ENCODE results near the gene ROR2.

The ROR2 gene

GRCh38 chr9:91732187-91733005, 217.6 kb downstream of the ROR2 start:
- no peaks in the 10 kb centered on the region for H3K9me3 ChIP-seq (ENCODE audit: insufficient read depth, low read length, severe bottlenecking)
- H3K4me3 ChIP-seq (ENCODE audit: low read depth in 1 of 2, low read length in 2 of 2), result no peak overlapping the region
- no peak for TF ChIP-seq CTCF (IDR thresholded peaks at IDR 0.05; ENCODE audit: borderline replicate concordance, extremely low read depth, low read length, poor library complexity, severe bottlenecking)
- no peak for TF ChIP-seq EZH2 (IDR thresholded peaks at IDR 0.05; ENCODE audit: borderline replicate concordance, low read depth, low read length, severe bottlenecking)
- no peak for ATAC-seq (ENCODE audit: insufficient read depth, low read depth)
- H2AFZ ChIP-seq (ENCODE audit: low read depth, low read length), result no peak overlapping the region
- H3K4me2 ChIP-seq (ENCODE audit: insufficient read depth, low read length), result no peak overlapping the region
- no peaks in the 10 kb centered on the region for H3K27me3 ChIP-seq (ENCODE audit: insufficient read depth, low read length, poor library complexity)
- no peaks in the 10 kb centered on the region for H3K4me1 ChIP-seq (ENCODE audit: insufficient read depth, low read length)
- no peaks in the 10 kb centered on the region for H3K36me3 ChIP-seq (ENCODE audit: insufficient read depth, low read length)
- no peak overlapping the region for H3K27ac ChIP-seq (ENCODE audit: low read length)
- H3K79me2 ChIP-seq (ENCODE audit: insufficient read depth, low read length), result no peaks in the 10 kb centered on the region
- no peak overlapping the region for H3K9ac ChIP-seq (ENCODE audit: low read depth, low read length)
- no peaks in the 10 kb centered on the region for H4K20me1 ChIP-seq (ENCODE audit: insufficient read depth, low read length)
- DNase-seq, result no peak

- no peak overlapping the region for H3K27ac ChIP-seq (ENCODE audit: low read length)
- no peaks in the 10 kb centered on the region for H3K27me3 ChIP-seq (ENCODE audit: insufficient read depth, low read length, poor library complexity)
- no peak overlapping the region for H3K4me3 ChIP-seq (ENCODE audit: low read depth in 1 of 2, low read length in 2 of 2)
- DNase-seq (no peak), ATAC-seq (ENCODE audit: insufficient read depth, low read depth) (no peak)
- H3K4me2 ChIP-seq (ENCODE audit: insufficient read depth, low read length), result no peak overlapping the region
- TF ChIP-seq EZH2 (IDR thresholded peaks at IDR 0.05; ENCODE audit: borderline replicate concordance, low read depth, low read length, severe bottlenecking), result no peak
- TF ChIP-seq CTCF (IDR thresholded peaks at IDR 0.05; ENCODE audit: borderline replicate concordance, extremely low read depth, low read length, poor library complexity, severe bottlenecking), result no peak
- H3K9ac ChIP-seq (ENCODE audit: low read depth, low read length), result no peak overlapping the region
- H3K9me3 ChIP-seq (ENCODE audit: insufficient read depth, low read length, severe bottlenecking), result no peaks in the 10 kb centered on the region
- no peak overlapping the region for H2AFZ ChIP-seq (ENCODE audit: low read depth, low read length)
- H3K4me1 ChIP-seq (ENCODE audit: insufficient read depth, low read length), result no peaks in the 10 kb centered on the region
- no peaks in the 10 kb centered on the region for H3K79me2 ChIP-seq (ENCODE audit: insufficient read depth, low read length)
- no peaks in the 10 kb centered on the region; the same call in 1 of the 2 replicates for H4K20me1 ChIP-seq (ENCODE audit: insufficient read depth, low read length)
- no peaks in the 10 kb centered on the region for H3K36me3 ChIP-seq (ENCODE audit: insufficient read depth, low read length)
These were observed 219.2 kb downstream of the ROR2 start for GRCh38 chr9:91730806-91731205.

GRCh38 chr9:91729558-91729842, 220.5 kb downstream of the ROR2 start:
- H3K9ac ChIP-seq (ENCODE audit: low read depth, low read length), result no peak overlapping the region

More at GRCh38 chr9:91729558-91729842, 220.5 kb downstream of the ROR2 start:
- Histone ChIP-seq H2AFZ (ENCODE audit: low read depth, low read length) (no peak overlapping the region), H3K79me2 (ENCODE audit: insufficient read depth, low read length) (no peaks in the 10 kb centered on the region), H3K27me3 (ENCODE audit: insufficient read depth, low read length, poor library complexity) (no peaks in the 10 kb centered on the region), H3K4me1 (ENCODE audit: insufficient read depth, low read length) (no peaks in the 10 kb centered on the region), H3K4me3 (ENCODE audit: low read depth in 1 of 2, low read length in 2 of 2) (no peak overlapping the region), H3K4me2 (ENCODE audit: insufficient read depth, low read length) (no peak overlapping the region), H3K27ac (ENCODE audit: low read length) (no peak overlapping the region), H4K20me1 (ENCODE audit: insufficient read depth, low read length) (no peaks in the 10 kb centered on the region; the same call in 1 of the 2 replicates), H3K36me3 (ENCODE audit: insufficient read depth, low read length) (no peaks in the 10 kb centered on the region), H3K9me3 (ENCODE audit: insufficient read depth, low read length, severe bottlenecking) (no peaks in the 10 kb centered on the region)
- TF ChIP-seq EZH2 (IDR thresholded peaks at IDR 0.05; ENCODE audit: borderline replicate concordance, low read depth, low read length, severe bottlenecking) (no peak), CTCF (IDR thresholded peaks at IDR 0.05; ENCODE audit: borderline replicate concordance, extremely low read depth, low read length, poor library complexity, severe bottlenecking) (no peak)
- ATAC-seq (ENCODE audit: insufficient read depth, low read depth) (no peak), DNase-seq (no peak)
